VCaP (cell line): ENCODE results near the gene FER1L5.

ENCODE experiments used
- H3K27ac ChIP-seq: fragments of 450-650 bp; 2 replicates; pipeline ENCODE4 v1.5.1; 2017
- CTCF ChIP-seq: fragments of 450-650 bp; conservative IDR thresholded peaks from 2 replicates; pipeline ENCODE4 v1.5.1; 2017; ENCODE audit warnings: mild to moderate bottlenecking, moderate library complexity

Gene FER1L5

GRCh38 chr2:96604104-96604503, 38.5 kb upstream of the FER1L5 start:
- peak overlapping the region; percentile 76 for H3K27ac ChIP-seq
- TF ChIP-seq CTCF, result peak; percentile 49

GRCh38 chr2:96608469-96609455, 33.8 kb upstream of the FER1L5 start:
- TF ChIP-seq CTCF, result no peak
- H3K27ac ChIP-seq, result no peak overlapping the region

DNA sequence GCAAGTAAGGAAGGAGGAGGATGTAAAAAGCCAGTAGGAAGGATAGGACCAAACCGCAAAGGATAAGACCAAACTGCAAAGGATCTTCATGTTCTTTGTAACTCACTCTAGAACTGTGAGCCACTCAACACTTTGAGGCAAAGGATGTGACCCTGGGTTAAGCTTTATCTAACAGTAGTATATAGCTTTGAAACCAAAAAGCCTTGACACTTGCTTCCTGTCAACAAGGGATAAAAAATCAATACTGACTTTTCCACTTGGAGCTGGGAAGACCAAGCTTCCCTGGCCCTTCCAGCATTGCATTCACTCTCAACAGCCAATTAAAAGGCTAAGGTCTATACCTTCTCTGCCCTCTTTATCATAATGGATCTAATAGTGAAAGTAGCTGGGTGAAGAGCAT, 26.4 kb upstream of the FER1L5 start:
- TF ChIP-seq CTCF, result no peak
- no peak overlapping the region for H3K27ac ChIP-seq

DNA sequence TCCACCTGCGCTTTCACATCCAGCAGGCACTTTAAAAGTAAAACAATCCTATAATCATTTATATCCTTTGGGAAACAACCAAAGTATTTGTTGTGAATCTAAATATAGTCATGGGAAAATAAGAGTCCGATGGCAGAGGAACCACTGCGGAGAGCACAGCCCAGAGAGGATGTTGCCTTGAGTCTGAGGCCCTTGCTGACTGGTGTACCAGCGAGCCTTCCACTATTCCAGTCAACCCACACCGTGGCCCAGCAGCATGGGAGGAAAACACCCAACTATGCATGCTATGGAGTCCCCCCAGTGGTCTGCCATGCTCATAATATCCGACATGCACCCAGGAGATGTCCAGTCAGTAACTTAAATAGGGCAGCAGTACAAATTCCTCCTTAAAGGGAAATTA, 26.0 kb upstream of the FER1L5 start:
- no peak overlapping the region for H3K27ac ChIP-seq
- no peak for TF ChIP-seq CTCF

GRCh38 chr2:96617012-96617411, 25.6 kb upstream of the FER1L5 start:
- H3K27ac ChIP-seq, result no peak overlapping the region
- no peak for TF ChIP-seq CTCF

- H3K27ac ChIP-seq, result no peak overlapping the region
- TF ChIP-seq CTCF, result no peak
Observed at GRCh38 chr2:96618596-96619283, 23.8 kb upstream of the FER1L5 start.

- H3K27ac ChIP-seq, result no peak overlapping the region
- no peak for TF ChIP-seq CTCF
Observed at GRCh38 chr2:96622544-96622943, 20.0 kb upstream of the FER1L5 start.
